Fibroblast of lung (primary cell): ENCODE results near the gene ZNF223.

ENCODE experiments used
- CTCF ChIP-seq, 2 donors: IDR thresholded peaks in 1 of 2; conservative IDR thresholded peaks in 1 of 2; 1 replicate in 1 of 2; 2 replicates in 1 of 2; pipeline ENCODE4 v1.5.1; 2011 to 2012; ENCODE audit warnings: low read length in 2 of 2, control low read depth in 1 of 2, inconsistent platforms in 1 of 2, low read depth in 1 of 2, mild to moderate bottlenecking in 1 of 2
- EZH2 ChIP-seq: IDR thresholded peaks from 2 replicates; pipeline ENCODE4 v1.5.1; 2012; ENCODE audit warnings: low read length, control low read depth, mild to moderate bottlenecking; ENCODE audit errors: missing control alignments

DNA sequence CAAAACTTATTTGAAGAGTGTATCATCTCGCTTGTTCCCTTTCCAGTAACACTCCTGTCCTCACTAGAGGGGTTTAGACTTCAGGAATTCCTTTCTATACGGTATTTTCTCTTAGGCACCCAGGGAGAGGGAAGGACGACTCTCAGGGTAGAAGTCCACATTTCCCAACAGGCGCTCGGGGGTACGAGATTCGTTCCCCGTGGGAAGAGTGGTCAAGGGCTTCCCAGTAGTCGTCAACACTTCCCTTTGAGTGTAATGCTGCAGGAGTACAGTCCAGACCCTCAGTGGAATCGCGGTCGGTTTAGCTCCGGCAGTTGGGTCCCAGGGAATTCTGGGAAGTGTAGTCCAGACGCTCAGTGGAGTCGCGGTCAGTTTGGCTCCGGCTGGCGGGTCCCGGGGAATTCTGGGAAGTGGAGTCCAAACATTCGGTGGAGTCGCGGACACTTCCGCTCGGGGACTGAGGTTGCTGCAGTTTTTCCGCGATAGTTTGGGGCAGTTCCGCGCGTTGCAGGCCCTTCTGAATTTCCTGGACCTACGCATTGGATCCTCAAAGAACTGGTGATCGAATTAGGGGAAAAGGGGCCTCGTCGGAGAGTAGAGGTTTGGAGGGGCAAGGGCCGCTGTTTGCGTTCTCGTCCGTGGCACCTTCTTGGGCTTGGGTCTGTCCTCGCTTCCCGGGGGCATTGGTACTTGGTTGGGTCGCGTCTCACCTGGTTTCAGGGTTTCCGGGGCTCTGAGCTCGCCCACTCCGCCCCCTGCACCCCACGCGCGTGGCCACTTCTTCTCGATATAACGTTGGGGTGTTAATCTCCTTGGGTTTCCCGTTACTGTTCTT is 42.3 kb downstream of the ZNF223 start, which contains the start of gene ZNF224:
- TF ChIP-seq CTCF (conservative IDR thresholded peaks at IDR 0.05 in 1 of 2, IDR thresholded peaks at IDR 0.05 in 1 of 2; ENCODE audit: low read depth in 1 of 2, low read length in 2 of 2) (no peak), EZH2 (no peak)
